Embryonic facial prominence (tissue), 1 donor: Measurements from ENCODE around the gene PSRC1.

ENCODE experiments used
- DNase-seq: peaks from one replicate; pipeline ENCODE4 v3.0.0-alpha.2; 2016; ENCODE audit errors: extremely low spot score

The PSRC1 gene

GRCh38 chr1:109247401-109248365 lies 35.3 kb downstream of the PSRC1 start:
- DNase-seq = no peak

- DNase-seq = no peak
These were observed 36.8 kb downstream of the PSRC1 start for GRCh38 chr1:109246141-109246551.

- DNase-seq = no peak
These were observed 38.9 kb downstream of the PSRC1 start for GRCh38 chr1:109243860-109244552.

GRCh38 chr1:109243221-109243620 lies 39.7 kb downstream of the PSRC1 start:
- no peak for DNase-seq

GRCh38 chr1:109242387-109242786 lies 40.6 kb downstream of the PSRC1 start:
- no peak for DNase-seq

- no peak for DNase-seq
These were observed 41.1 kb downstream of the PSRC1 start for GRCh38 chr1:109241841-109242345.

- no peak for DNase-seq
These were observed 41.6 kb downstream of the PSRC1 start for GRCh38 chr1:109241344-109241743.

GRCh38 chr1:109240158-109241152 lies 42.5 kb downstream of the PSRC1 start:
- DNase-seq = peak; percentile 34

- DNase-seq = no peak
These were observed 43.4 kb downstream of the PSRC1 start for GRCh38 chr1:109239409-109240068.

- no peak for DNase-seq
These were observed 43.9 kb downstream of the PSRC1 start for GRCh38 chr1:109239047-109239408.

GRCh38 chr1:109238382-109238781 lies 44.6 kb downstream of the PSRC1 start:
- no peak for DNase-seq

- DNase-seq = no peak
These were observed 45.4 kb downstream of the PSRC1 start for GRCh38 chr1:109237512-109237911.

- no peak for DNase-seq
These were observed 47.8 kb downstream of the PSRC1 start for GRCh38 chr1:109235137-109235536.

GRCh38 chr1:109231066-109231465 lies 51.9 kb downstream of the PSRC1 start:
- no peak for DNase-seq
